Left cardiac atrium (tissue), 4 donors: ENCODE data around the gene DHODH. TPM values are rescaled to one million over a fixed set of nuclear protein-coding genes. Genes with fewer than 3 reads are reported as not detected.
"Not testable (repeated sequence)": the region's sequence is repeated elsewhere in the genome, so short reads cannot be mapped to it uniquely, and the experiment has no call there.

Source experiments
- ATAC-seq, 2 donors: fragments of 200-7000 bp; cut with Tn5 transposase; one replicate each; pipeline ENCODE4 v1.9.1; 2020; ENCODE audit warnings: mild to moderate bottlenecking in 2 of 2, moderate library complexity in 2 of 2
- DNase-seq: peaks from one replicate; pipeline ENCODE4 v3.0.0-alpha.2; 2020
- intact Hi-C, 2 donors: fragments of 100-400 bp; cut with DNase I; formaldehyde crosslinking; loops; one replicate each; pipeline versions ENCODE4 v1.14.1 to v1.15.1; 2022 to 2023
- long read RNA-seq: library from polyadenylated mRNA; unstranded; transcript quantifications from one replicate; pipeline ENCODE4 v2.0.0, GENCODE V29; 2021
- total RNA-seq, 2 donors: library from RNA; stranded (reverse); fragmentation: NEBNext Ultra II Directional; extraction: Animal tissue kit (Norgen Biotek cat#: 25700); gene quantifications; one replicate each; pipeline ENCODE4 v1.2.1, GENCODE V29; 2021
- donor health status: DM: no; HTN: yes; CAD: no.
- donor health status: DM: no; HTN: yes; CAD: no; lungs with severe emphysema.
- donor health status: DM: yes; HTN: yes; CAD: no.
- donor health status: Dilated cardiomyopathy.

DHODH gene
- total RNA-seq, result 10 to 100 TPM; 34.5 to 44.3 TPM
- long read RNA-seq, transcript DHODH-201 (9 exons, 2,426 nt), result major isoform, 15 of 64 reads
- long read RNA-seq, partial matches to known transcripts, result 33 of 64 reads
- long read RNA-seq, other reads (novel, unspliced or antisense), result 16 of 64 reads

- DNase-seq (peak; percentile 98), ATAC-seq (peak; percentile 99 to 100)
- intact Hi-C loops, result no loop called here
These were observed at the start of gene DHODH for GRCh38 chr16:72008424-72009216. DHODH (plus strand) TSS chr16:72008744; CDS start chr16:72008765, 21 bp downstream.

GRCh38 chr16:71961066-71962039 is 47.2 kb upstream of the DHODH start:
- DNase-seq (peak; percentile 84), ATAC-seq (peak; percentile 95 to 96)
- intact Hi-C loops, result loop anchor here in 1 of 2 donors (2.0 to 5.0 kb wide), 2 partner anchors 67 to 79 kb away; partner anchors contain the start of genes IST1 and ZNF821

DNA sequence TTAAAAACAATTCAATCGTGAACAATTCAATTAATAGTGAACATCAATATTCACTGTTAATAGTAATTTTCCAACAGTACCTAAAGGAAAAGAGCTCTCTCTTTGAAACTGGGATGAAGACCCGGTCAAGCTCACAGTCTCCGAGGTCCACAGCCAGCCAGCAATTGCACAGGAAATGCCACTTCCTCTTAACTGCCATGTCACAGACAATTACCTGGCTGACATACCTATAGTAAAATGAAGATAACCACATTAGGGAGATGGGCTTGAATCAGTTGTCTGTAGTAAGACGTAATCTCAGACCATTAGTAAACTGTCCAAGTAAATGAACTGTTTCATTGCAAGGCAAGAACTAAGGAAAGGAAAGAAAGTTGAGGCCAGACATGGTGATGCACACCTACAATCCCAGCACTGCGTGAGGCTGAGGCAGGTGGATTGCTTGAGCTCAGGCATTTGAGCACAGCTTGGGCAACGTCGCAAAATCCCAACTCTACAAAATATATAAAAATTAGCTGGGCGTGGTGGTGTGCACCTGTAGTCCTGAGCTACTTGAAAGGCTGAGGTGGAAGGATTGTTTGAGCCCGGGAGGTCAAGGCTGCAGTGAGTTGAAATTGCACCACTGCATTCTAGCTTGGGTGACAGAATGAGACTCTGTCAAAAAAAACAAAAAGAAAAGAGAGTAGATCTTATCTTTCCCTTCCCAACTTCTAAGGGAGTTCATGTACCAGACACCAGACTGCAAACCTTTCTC is 45.2 kb upstream of the DHODH start:
- DNase-seq (no peak), ATAC-seq (no peak)
- intact Hi-C loops, result loop anchor here in 1 of 2 donors (5.0 kb wide), 1 partner anchor 81 kb away; the partner anchor contains the start of gene ZNF821

DNA sequence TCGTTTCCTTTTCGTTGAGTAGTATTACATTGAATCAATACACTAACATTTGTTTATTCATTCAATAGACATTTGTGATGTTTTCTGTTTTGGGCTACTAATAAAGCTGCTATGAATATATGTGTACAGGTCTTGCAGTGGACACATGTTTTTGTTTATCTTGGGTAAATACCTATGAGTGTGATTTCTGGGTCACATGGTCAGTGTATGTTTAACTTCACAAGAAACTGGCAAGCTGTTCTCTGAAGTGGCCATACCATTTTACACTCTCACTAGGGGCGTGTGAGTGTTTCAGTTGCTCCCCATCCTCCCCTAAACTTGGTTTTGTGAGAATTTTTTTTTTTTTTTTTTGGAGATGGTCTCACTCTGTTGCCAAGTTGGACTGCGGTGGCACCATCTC is 43.3 kb upstream of the DHODH start:
- ATAC-seq, result no peak
- DNase-seq, result no peak
- intact Hi-C loops, result no loop called here

GRCh38 chr16:71966932-71967331 is 41.6 kb upstream of the DHODH start:
- intact Hi-C loops, result no loop called here
- ATAC-seq, result no peak

DNA sequence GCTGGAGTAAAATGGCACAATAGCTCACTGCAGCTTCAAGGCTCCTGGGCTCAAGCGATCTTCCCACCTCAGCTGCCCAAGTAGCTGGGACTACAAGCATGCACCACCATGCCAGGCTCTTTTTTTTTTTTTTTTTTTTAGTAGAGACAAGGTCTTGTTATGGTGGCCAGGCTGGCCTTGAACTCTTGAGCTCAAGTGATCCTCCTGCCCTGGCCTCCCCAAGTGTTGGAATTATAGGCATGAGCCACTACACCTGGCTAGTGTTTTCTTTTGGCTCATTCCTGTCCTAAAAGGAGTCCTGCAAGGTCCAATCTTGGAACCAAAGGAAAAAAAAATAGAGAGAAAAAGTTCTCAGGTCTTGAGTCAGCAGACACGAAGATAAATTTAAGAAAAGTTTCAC is 39.2 kb upstream of the DHODH start:
- ATAC-seq (no peak), DNase-seq (no peak)
- intact Hi-C loops, result no loop called here

More at GRCh38 chr16:71966932-71967331, 41.6 kb upstream of the DHODH start:
- no peak for DNase-seq

- ATAC-seq (no peak), DNase-seq (no peak)
- intact Hi-C loops, result no loop called here
These were observed 37.0 kb upstream of the DHODH start for GRCh38 chr16:71971571-71971970.

DNA sequence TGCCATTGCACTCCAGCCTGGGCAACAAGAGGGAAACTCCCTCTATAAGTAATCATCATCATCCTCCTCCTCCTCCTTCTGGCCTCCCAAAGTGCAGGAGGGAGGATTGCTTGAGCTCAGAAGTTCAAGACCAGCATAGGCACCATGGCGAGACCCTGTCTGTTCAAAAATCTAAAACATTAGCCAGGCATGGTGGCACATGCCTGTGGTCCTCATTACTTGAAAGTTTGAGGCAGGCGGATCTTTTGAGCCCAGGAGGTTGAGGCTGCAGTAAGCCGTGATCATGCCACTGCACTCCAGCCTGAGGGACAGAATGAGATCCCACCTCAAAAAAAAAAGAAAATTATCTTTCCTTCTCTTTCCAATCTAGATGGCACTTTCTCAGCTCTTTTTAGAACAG is 36.2 kb upstream of the DHODH start:
- DNase-seq, result no peak
- intact Hi-C loops, result no loop called here
- no peak for ATAC-seq

- intact Hi-C loops, result no loop called here
- no peak for ATAC-seq
- DNase-seq, result no peak
These were observed 35.5 kb upstream of the DHODH start for GRCh38 chr16:71973001-71973400.

DNA sequence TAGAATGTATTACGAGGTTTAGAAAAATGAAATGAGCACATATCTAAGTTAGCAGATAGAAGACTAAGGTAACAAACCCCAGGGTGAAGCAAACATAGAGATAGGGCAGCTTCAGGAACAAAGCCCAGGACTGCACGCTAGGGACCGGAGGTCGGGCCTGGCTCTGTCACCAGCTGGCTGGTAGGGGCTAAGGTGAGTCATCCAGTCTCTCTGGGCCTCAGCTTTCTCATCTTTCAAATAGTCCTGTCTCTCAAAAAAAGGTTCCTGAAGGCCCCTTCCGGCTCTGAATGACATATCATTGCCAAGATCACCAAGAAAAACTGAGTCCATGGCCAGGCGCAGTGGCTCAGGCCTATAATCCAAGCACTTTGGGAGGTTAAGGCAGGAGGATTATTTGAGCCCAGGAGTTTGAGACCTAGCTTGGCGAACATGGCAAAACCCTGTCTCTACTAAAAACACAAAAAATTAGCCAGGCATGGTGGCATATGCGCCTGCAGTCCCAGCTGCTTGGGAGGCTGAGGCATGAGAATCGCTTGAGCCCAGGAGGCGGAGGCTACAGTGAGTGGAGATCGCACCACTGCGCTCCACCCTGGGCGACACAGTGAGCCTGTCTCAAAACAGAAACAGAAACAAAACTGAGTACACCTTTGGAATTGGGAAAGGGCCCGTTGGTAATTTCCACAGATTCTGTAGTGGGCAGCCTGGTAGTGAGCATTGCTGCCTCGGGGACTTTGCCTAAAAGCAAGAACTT is 34.3 kb upstream of the DHODH start:
- no peak for ATAC-seq
- intact Hi-C loops, result no loop called here
- DNase-seq, result no peak

GRCh38 chr16:71985262-71985974 is 23.1 kb upstream of the DHODH start:
- DNase-seq (no peak), ATAC-seq (no peak)
- intact Hi-C loops, result no loop called here

GRCh38 chr16:71986131-71986530 is 22.4 kb upstream of the DHODH start:
- ATAC-seq, result no peak

GRCh38 chr16:71995038-71995437 is 13.5 kb upstream of the DHODH start:
- ATAC-seq, result no peak
- intact Hi-C loops, result no loop called here

More at GRCh38 chr16:71986131-71986530, 22.4 kb upstream of the DHODH start:
- intact Hi-C loops, result no loop called here
- DNase-seq, result no peak

DNA sequence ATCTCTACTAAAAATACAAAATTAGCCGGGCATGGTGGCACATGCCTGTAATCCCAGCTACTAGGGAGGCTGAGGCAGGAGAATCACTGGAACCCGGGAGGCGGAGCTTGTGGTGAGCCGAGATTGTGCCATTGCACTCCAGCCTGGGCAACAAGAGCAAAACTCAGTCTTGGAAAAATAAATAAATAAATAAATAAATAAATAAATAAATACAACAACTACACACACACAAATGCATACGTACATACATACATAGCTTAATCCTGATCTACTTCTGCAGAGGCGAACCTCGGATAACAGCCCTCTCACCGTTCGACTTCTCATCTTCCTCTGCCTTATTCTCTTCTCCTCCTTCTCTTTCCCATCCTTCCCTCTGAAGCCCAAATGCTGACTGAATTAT is 11.0 kb upstream of the DHODH start:
- intact Hi-C loops, ATAC-seq, DNase-seq: not testable (repeated sequence)

More at GRCh38 chr16:71995038-71995437, 13.5 kb upstream of the DHODH start:
- no peak for DNase-seq

DNA sequence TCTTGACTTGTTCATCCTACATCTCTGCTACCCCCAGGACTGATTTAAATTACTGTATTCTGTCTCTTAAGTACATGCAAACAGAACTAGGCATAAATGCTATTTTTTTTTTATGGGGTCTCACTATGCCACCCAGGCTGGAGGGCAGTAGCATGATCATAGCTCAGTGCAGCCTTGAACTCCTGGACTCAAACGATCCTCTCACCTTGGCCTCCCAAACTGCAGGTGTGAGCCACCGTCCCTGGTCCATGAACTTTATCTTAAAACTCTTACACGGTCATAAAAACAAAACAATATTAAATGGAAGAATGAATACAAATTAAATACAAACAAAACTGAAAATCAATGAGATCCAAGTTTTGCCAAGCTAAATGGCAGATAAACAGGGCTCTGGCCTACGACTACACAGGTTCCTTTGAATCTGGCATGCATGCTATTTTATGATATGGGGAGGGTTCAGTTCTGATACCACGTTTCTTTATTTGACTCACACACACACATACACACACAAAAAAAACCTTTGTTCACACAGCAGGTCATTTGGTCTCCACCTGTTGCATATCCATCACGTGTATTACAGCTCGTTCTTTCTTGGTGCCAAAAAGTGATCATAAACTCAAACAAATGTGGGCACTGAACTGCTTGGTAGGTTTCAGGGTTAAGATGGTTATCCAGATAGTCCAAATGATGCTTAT is 7.2 kb upstream of the DHODH start:
- ATAC-seq (no peak), DNase-seq (no peak)
- intact Hi-C loops, result no loop called here

DNA sequence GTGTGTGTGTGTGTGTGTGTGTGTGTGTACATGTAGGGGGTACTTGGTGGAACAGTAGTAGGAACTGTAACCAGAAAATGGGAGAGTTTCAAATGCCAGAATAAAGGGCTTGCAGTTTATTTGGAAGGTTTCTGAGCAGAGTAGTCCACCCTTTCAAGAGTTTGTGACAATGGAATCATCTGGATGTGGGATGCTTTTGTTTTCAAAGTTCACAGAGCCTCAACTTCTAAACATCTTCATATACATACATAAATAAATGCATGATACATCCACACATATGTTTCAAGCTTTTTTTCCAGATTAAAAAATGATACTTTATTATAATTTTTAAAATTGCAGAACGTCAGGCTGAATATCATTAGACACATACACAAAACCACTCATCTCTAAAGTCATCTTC is 5.9 kb upstream of the DHODH start:
- intact Hi-C loops, result no loop called here
- ATAC-seq (no peak), DNase-seq (no peak)

GRCh38 chr16:72008065-72008423 is 500 bp upstream of the DHODH start:
- intact Hi-C loops, DNase-seq, ATAC-seq: not testable (repeated sequence)
